22Rv1 (cell line): Measurements from ENCODE around the gene SOX4.
"Not testable (repeated sequence)": the region's sequence is repeated elsewhere in the genome, so short reads cannot be mapped to it uniquely, and the experiment has no call there.

ENCODE experiments used
- CTCF ChIP-seq: fragments of 450-650 bp; IDR thresholded peaks from 2 replicates; pipeline ENCODE4 v1.5.1; 2017; ENCODE audit warnings: mild to moderate bottlenecking
- ZFX ChIP-seq: fragments of 450-650 bp; IDR thresholded peaks from 2 replicates; pipeline ENCODE4 v1.6.1; 2017; ENCODE audit warnings: antibody characterized with exemption, borderline replicate concordance

GRCh38 chr6:21552286-21552685, 41.3 kb upstream of the SOX4 start:
- TF ChIP-seq CTCF, ZFX: not testable (repeated sequence)
